H1 (cell line): Measurements from ENCODE around the gene PDIA5.

Experiments
- CEBPB ChIP-seq: IDR thresholded peaks from 2 replicates; pipeline ENCODE4 v1.6.1; 2012; ENCODE audit warnings: low read depth, low read length
- CREB1 ChIP-seq: IDR thresholded peaks from 2 replicates; pipeline ENCODE4 v1.6.1; 2012; ENCODE audit warnings: inconsistent platforms
- CTCF ChIP-seq, 3 experiments: IDR thresholded peaks; 1 replicate in 2 of 3; 2 replicates in 1 of 3; pipeline versions ENCODE4 v1.5.1 to v1.6.1; 2011; ENCODE audit warnings: low read length in 3 of 3, mild to moderate bottlenecking in 3 of 3, inconsistent platforms in 2 of 3, low read depth in 1 of 3, moderate library complexity in 1 of 3; ENCODE audit not compliant: insufficient read depth in 1 of 3; ENCODE audit errors: control extremely low read depth in 1 of 3
- FOSL1 ChIP-seq: IDR thresholded peaks from 2 replicates; pipeline ENCODE4 v1.6.1; 2011; ENCODE audit warnings: mild to moderate bottlenecking, low read depth, low read length, moderate library complexity; ENCODE audit not compliant: insufficient read depth
- NANOG ChIP-seq: IDR thresholded peaks from 2 replicates; pipeline ENCODE4 v1.6.1; 2011; ENCODE audit warnings: low read length, low read depth, mild to moderate bottlenecking, inconsistent platforms; ENCODE audit not compliant: insufficient read depth, poor library complexity, severe bottlenecking
- POLR2A ChIP-seq, 2 experiments: IDR thresholded peaks; 1 replicate in 1 of 2; 2 replicates in 1 of 2; pipeline ENCODE4 v1.6.1; 2011; ENCODE audit warnings: low read depth in 2 of 2, low read length in 2 of 2, mild to moderate bottlenecking in 2 of 2; ENCODE audit errors: control extremely low read depth in 1 of 2
- RAD21 ChIP-seq, 2 experiments: IDR thresholded peaks in 1 of 2; conservative IDR thresholded peaks in 1 of 2; 2 replicates each; pipeline ENCODE4 v1.6.1; 2011; ENCODE audit warnings: low read depth in 2 of 2, low read length in 2 of 2, improper control_type of control experiment in 1 of 2, inconsistent platforms in 1 of 2, mild to moderate bottlenecking in 1 of 2, moderate library complexity in 1 of 2
- RFX5 ChIP-seq: IDR thresholded peaks from 2 replicates; pipeline ENCODE4 v1.6.1; 2011; ENCODE audit warnings: low read depth, low read length, improper control_type of control experiment, borderline replicate concordance
- SP1 ChIP-seq: IDR thresholded peaks from 2 replicates; pipeline ENCODE4 v1.6.1; 2011; ENCODE audit warnings: low read depth, low read length

DNA sequence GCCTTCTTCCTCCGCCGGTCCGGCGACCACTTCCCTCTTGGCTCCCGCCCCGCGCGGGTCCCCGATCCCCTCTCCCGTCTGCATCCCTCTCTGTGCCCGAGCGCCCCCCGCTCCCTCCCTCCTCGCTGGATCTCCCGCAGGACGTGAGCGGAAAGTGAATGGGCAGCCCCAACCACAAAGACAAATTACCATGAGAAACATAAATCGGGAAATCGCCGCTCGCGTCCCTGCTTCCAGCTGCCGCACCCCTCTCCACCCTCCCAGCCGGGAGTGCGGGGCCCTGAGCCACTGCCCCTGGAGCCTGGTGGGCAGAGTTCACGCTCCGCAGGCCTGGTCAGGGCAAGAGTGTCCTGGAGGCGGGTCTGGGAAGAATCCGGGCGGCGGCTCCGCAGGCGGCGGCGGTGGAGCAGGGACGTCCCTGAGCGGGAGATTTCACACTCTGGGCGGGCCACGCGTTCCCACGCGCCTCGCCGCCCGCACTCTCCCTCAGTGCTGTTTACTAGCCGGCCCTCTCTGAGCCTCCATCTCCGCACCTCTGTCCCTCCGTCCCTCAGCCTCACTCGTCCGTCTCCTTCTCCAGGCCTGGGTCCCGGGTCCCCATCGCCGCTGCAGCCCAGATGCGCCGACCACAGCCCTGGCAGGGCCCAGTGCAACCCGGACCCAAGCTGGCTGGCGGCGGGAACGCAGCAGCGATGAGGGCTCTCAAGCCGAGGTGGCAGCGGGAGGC is 40.1 kb upstream of the PDIA5 start:
- TF ChIP-seq NANOG (no peak), CTCF (IDR thresholded peaks at IDR 0.05; ENCODE audit: control extremely low read depth in 1 of 3, insufficient read depth in 1 of 3, low read depth in 1 of 3, low read length in 3 of 3) (peak in 1 of 3 experiments; percentile 6; a peak in 1 of 4 replicates), POLR2A (IDR thresholded peaks at IDR 0.05; ENCODE audit: control extremely low read depth in 1 of 2, low read depth in 2 of 2, low read length in 2 of 2) (peak in 1 of 2 experiments; percentile 36; a peak in 1 of 3 replicates), RFX5 (no peak), SP1 (no peak), RAD21 (IDR thresholded peaks at IDR 0.05 in 1 of 2, conservative IDR thresholded peaks at IDR 0.05 in 1 of 2; ENCODE audit: low read depth in 2 of 2, low read length in 2 of 2) (peak in 1 of 2 experiments; percentile 19; a peak in 1 of 4 replicates), CEBPB (no peak), CREB1 (0 out of 2 replicates have a peak, but pooled peaks have one; percentile 6), FOSL1 (no peak)
